Gastrocnemius medialis (tissue), 4 donors: Measurements from ENCODE around the gene MAML2. TPM values are rescaled to one million over a fixed set of nuclear protein-coding genes. Genes with fewer than 3 reads are reported as not detected.

Source experiments
- ATAC-seq, 2 donors: fragments of 150-250 bp; one replicate each; pipeline ENCODE4 v1.9.1; 2016
- DNase-seq, 2 donors: peaks; one replicate each; pipeline ENCODE4 v3.0.0-alpha.2; 2019
- H3K27ac ChIP-seq, 4 donors: fragments of 200-600 bp; sonication (generic); 1 replicate in 1 of 4; 2 replicates in 3 of 4; pipeline ENCODE4 v1.5.1; 2016 to 2018; ENCODE audit warnings: mild to moderate bottlenecking in 2 of 4, moderate library complexity in 1 of 4
- H3K27me3 ChIP-seq, 3 donors: fragments of 200-600 bp; sonication (generic) in 2 of 3; 1 replicate in 1 of 3; 2 replicates in 2 of 3; pipeline versions ENCODE4 v1.5.1 to v1.6.0; 2016 to 2019; ENCODE audit warnings: mild to moderate bottlenecking in 1 of 3, moderate library complexity in 1 of 3
- H3K36me3 ChIP-seq, 2 donors: fragments of 200-600 bp; sonication (generic) in 1 of 2; one replicate each; pipeline ENCODE4 v1.5.1; 2017 to 2018
- H3K4me1 ChIP-seq, 2 donors: fragments of 200-600 bp; sonication (generic) in 1 of 2; one replicate each; pipeline ENCODE4 v1.5.1; 2016 to 2017; ENCODE audit warnings: mild to moderate bottlenecking in 2 of 2
- H3K4me3 ChIP-seq, 4 donors: fragments of 200-600 bp; sonication (generic) in 3 of 4; 1 replicate in 1 of 4; 2 replicates in 3 of 4; pipeline ENCODE4 v1.5.1; 2016 to 2019; ENCODE audit warnings: mild to moderate bottlenecking in 2 of 4
- H3K9me3 ChIP-seq, 3 donors: fragments of 200-600 bp; sonication (generic) in 2 of 3; 1 replicate in 1 of 3; 2 replicates in 2 of 3; pipeline ENCODE4 v1.5.1; 2016 to 2019
- POLR2A ChIP-seq, 2 donors: fragments of 450-650 bp; IDR thresholded peaks; one replicate each; pipeline ENCODE4 v1.6.1; 2017; ENCODE audit warnings: antibody characterized with exemption in 2 of 2, mild to moderate bottlenecking in 2 of 2, moderate library complexity in 2 of 2
- in situ Hi-C, 4 donors: fragments of 200-750 bp; cut with MboI; loops; one replicate each; pipeline versions ENCODE4 v1.15.0 to v1.8.0; 2017; ENCODE audit warnings: low sequenced_read_pairs in 4 of 4
- intact Hi-C: fragments of 100-400 bp; cut with DNase I; formaldehyde crosslinking; loops from one replicate; pipeline ENCODE4 v1.15.1; 2023; ENCODE audit warnings: low total_unique reads
- total RNA-seq, 4 donors: library from RNA; depleted of rRNA; stranded (reverse); fragments of >200 nt; gene quantifications; one replicate each; pipeline versions ENCODE4 v1.1.0 to v1.2.3, GENCODE V29; 2016
- TF ChIP-seq, protein P1 (sequence below), 5 experiments: fragments of 450-650 bp in 3 of 5; fragments of 200-600 bp in 2 of 5; sonication (generic) in 2 of 5; IDR thresholded peaks in 4 of 5; conservative IDR thresholded peaks in 1 of 5; 1 replicate in 4 of 5; 2 replicates in 1 of 5; pipeline ENCODE4 v1.5.1; 2016 to 2019; ENCODE audit warnings: antibody characterized with exemption in 5 of 5, mild to moderate bottlenecking in 3 of 5, moderate library complexity in 3 of 5

Gene MAML2
- total RNA-seq, 4 donors from 2014 or later = 4.1 to 6.3 (median 4.8) TPM

DNA sequence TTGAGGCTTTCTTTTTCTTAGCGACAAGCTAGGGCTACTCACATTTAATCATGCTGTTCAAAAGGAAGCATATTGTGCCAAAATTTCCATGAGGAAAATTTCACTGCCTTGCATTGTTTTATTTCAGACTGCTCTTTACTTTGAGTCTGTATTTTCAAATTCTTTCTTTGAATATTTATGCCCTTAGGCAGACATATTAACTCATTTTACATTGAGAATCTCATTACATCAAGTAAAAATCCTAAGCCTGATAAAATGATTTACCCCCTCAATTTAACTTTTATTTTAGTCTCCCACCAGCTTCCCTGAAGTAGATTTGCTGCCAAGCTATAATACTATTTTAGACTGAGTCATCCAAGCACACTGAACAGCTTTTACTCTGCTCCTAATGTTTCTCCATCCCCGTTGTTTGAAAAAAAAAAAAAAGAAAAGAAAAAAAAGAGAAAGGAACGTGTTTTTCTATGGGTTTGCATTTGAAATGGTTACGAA, 229.8 kb downstream of the MAML2 start:
- no peaks in the 10 kb centered on the region for H3K9me3 ChIP-seq
- no peaks in the 10 kb centered on the region for H3K27me3 ChIP-seq
- ATAC-seq (no peak), DNase-seq (no peak)
- TF ChIP-seq POLR2A (IDR thresholded peaks at IDR 0.05) = no peak
- TF ChIP-seq, protein P1, sequence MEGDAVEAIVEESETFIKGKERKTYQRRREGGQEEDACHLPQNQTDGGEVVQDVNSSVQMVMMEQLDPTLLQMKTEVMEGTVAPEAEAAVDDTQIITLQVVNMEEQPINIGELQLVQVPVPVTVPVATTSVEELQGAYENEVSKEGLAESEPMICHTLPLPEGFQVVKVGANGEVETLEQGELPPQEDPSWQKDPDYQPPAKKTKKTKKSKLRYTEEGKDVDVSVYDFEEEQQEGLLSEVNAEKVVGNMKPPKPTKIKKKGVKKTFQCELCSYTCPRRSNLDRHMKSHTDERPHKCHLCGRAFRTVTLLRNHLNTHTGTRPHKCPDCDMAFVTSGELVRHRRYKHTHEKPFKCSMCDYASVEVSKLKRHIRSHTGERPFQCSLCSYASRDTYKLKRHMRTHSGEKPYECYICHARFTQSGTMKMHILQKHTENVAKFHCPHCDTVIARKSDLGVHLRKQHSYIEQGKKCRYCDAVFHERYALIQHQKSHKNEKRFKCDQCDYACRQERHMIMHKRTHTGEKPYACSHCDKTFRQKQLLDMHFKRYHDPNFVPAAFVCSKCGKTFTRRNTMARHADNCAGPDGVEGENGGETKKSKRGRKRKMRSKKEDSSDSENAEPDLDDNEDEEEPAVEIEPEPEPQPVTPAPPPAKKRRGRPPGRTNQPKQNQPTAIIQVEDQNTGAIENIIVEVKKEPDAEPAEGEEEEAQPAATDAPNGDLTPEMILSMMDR (IDR thresholded peaks at IDR 0.05 in 4 of 5, conservative IDR thresholded peaks at IDR 0.05 in 1 of 5) = no peak
- in situ Hi-C loops = no loop called here
- H3K27ac ChIP-seq = peak overlapping the region; percentile 13 to 47 (median 32)
- no peaks in the 10 kb centered on the region for H3K4me1 ChIP-seq
- no peak overlapping the region for H3K4me3 ChIP-seq
- H3K36me3 ChIP-seq = no peaks in the 10 kb centered on the region
- intact Hi-C loops = no loop called here

DNA sequence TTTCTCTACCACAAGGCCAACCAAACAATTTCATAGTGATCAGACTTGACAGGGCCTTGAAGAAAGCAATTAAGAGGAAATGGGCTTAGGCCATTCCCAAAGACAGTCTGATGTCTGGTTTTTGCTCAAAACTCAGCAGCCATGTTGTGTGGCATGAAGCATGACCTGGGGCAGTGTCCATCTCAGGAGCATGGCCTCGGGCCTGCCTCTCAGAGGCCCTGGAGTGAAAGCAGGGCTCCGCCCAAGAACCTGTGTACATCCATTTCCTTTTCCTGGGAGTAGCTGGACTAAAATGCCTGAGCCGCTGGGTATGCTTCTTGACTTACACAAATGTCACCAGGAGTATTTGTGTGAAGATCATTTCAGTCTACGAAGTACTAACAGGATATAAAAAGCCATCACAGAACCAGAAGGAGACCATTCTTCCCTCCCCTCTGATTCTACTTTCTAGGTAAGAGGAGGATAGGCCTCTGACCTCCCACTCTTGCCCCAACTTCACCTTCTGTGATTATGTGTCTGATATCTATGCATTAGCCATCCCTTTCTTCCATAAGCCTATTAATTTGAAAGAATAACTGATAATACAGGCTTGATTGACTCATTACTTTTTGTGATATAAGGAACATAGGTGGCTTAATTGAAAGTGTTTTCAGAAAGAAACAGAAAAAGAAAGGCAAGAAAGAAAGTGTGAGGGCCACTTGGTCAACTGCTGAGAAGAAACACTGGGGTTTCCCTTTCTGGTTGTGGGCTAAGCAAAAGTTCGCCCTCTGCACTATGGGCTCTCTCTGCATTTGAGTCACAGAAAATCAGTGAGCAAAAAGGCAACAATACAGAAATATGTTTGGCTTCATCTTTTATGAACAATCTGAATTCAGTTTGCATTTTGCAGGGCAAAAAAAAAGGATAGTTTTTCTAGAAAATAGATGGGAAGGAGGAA, 230.5 kb downstream of the MAML2 start:
- Histone ChIP-seq H3K4me3 (no peak overlapping the region), H3K9me3 (no peaks in the 10 kb centered on the region), H3K36me3 (no peaks in the 10 kb centered on the region), H3K27ac (peak overlapping the region in 1 of 4 donors; percentile 47), H3K27me3 (no peaks in the 10 kb centered on the region), H3K4me1 (no peaks in the 10 kb centered on the region)
- intact Hi-C loops = no loop called here
- TF ChIP-seq, protein P1 (IDR thresholded peaks at IDR 0.05 in 4 of 5, conservative IDR thresholded peaks at IDR 0.05 in 1 of 5) = no peak
- no peak for TF ChIP-seq POLR2A (IDR thresholded peaks at IDR 0.05)
- in situ Hi-C loops = no loop called here
- ATAC-seq (no peak), DNase-seq (no peak)

DNA sequence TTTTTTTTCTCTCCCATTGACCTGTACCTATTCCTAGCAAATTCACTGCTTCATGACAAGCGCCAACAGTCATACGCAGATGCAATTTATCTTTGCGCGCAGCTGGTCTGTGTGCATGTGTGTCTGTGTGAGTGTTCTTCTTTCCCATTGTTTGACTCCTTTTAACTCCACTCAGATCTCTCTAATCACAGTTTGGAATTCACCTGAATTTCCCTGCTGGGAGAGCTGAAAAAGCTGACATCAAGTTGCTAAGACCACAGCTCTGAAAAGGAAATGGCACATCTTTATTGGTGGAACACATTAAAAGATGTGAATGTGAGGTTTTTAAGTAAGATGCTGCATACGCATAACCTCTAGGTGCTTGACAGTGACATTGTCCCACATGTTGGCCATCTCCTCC, 231.7 kb downstream of the MAML2 start:
- Histone ChIP-seq H3K27ac (no peak overlapping the region), H3K4me3 (no peak overlapping the region), H3K9me3 (no peaks in the 10 kb centered on the region), H3K4me1 (no peaks in the 10 kb centered on the region), H3K27me3 (no peaks in the 10 kb centered on the region), H3K36me3 (no peaks in the 10 kb centered on the region)
- intact Hi-C loops = no loop called here
- in situ Hi-C loops = no loop called here
- TF ChIP-seq, protein P1 (IDR thresholded peaks at IDR 0.05 in 4 of 5, conservative IDR thresholded peaks at IDR 0.05 in 1 of 5) = no peak
- TF ChIP-seq POLR2A (IDR thresholded peaks at IDR 0.05) = no peak
- no peak for DNase-seq
- ATAC-seq = no peak

DNA sequence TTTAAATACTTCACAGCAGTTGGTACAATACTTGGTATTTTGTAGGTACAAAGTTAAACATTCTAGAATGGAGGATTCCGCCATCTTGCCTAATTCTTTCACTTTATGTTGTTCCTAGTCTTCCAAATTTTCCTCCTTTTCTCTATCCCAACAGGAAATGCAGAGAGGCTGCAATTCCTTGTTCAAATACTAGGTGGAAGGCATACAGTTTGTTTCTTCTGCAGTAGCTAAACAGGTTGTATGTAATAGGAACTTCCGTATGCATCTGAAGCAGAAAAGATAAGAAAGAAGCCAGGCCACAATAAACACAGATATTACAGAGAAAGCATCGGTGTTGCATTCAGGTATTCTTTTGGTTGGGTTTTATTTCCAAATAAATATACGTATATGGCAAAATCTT, 232.7 kb downstream of the MAML2 start:
- no peak for DNase-seq
- H3K36me3 ChIP-seq = no peaks in the 10 kb centered on the region
- H3K27ac ChIP-seq = no peak overlapping the region
- in situ Hi-C loops (no loop called here), intact Hi-C loops (no loop called here)
- no peak overlapping the region for H3K4me3 ChIP-seq
- H3K9me3 ChIP-seq = no peaks in the 10 kb centered on the region
- H3K4me1 ChIP-seq = peaks cover 0 to 3% of the 10 kb centered on the region in 2 donors
- ATAC-seq = no peak
- TF ChIP-seq POLR2A (IDR thresholded peaks at IDR 0.05) = no peak
- TF ChIP-seq, protein P1 (IDR thresholded peaks at IDR 0.05 in 4 of 5, conservative IDR thresholded peaks at IDR 0.05 in 1 of 5) = no peak
- no peaks in the 10 kb centered on the region for H3K27me3 ChIP-seq
